Dermis microvascular lymphatic vessel endothelial cell (primary cell): ENCODE measurements around the gene MOGAT1. TPM values are rescaled to one million over a fixed set of nuclear protein-coding genes. Genes with fewer than 3 reads are reported as not detected.
"Not testable (repeated sequence)": the region's sequence is repeated elsewhere in the genome, so short reads cannot be mapped to it uniquely, and the experiment has no call there.

Source experiments
- DNase-seq, 2 donors: peaks; one replicate each; pipeline versions ENCODE4 v3.0.0 to v3.0.0-alpha.2; 2010; ENCODE audit warnings: low read depth in 2 of 2
- total RNA-seq: library from RNA; depleted of rRNA; stranded (reverse); fragments of >200 nt; gene quantifications from 2 replicates; pipeline ENCODE4 v1.2.1, GENCODE V29; 2014

The MOGAT1 gene
- total RNA-seq, 1 donor from 2014 or later, result not detected

GRCh38 chr2:222709191-222709891 lies 37.9 kb downstream of the MOGAT1 start:
- DNase-seq, result peak; percentile 74 to 91

GRCh38 chr2:222710736-222711135 lies 39.3 kb downstream of the MOGAT1 start:
- DNase-seq, result no peak

GRCh38 chr2:222711315-222711940 lies 40.0 kb downstream of the MOGAT1 start:
- no peak for DNase-seq

GRCh38 chr2:222713002-222713401 lies 41.5 kb downstream of the MOGAT1 start:
- DNase-seq, result no peak

GRCh38 chr2:222714361-222715241 lies 43.1 kb downstream of the MOGAT1 start:
- DNase-seq, result no peak

GRCh38 chr2:222715742-222716141 lies 44.3 kb downstream of the MOGAT1 start:
- no peak for DNase-seq

- not testable (repeated sequence) for DNase-seq
These were observed 48.3 kb downstream of the MOGAT1 start for GRCh38 chr2:222719787-222720186.

- not testable (repeated sequence) for DNase-seq
These were observed 50.1 kb downstream of the MOGAT1 start for GRCh38 chr2:222721597-222721996.

GRCh38 chr2:222722327-222722946 lies 51.0 kb downstream of the MOGAT1 start:
- DNase-seq, result no peak

- DNase-seq, result no peak
These were observed 52.8 kb downstream of the MOGAT1 start for GRCh38 chr2:222724208-222724607.

- no peak for DNase-seq
These were observed 57.2 kb downstream of the MOGAT1 start for GRCh38 chr2:222728621-222729020.

GRCh38 chr2:222730366-222730999 lies 59.0 kb downstream of the MOGAT1 start:
- no peak for DNase-seq

GRCh38 chr2:222731201-222731621 lies 59.8 kb downstream of the MOGAT1 start:
- DNase-seq, result peak in 1 of 2 donors; percentile 31

- DNase-seq, result peak in 1 of 2 donors; percentile 28
These were observed 61.2 kb downstream of the MOGAT1 start for GRCh38 chr2:222732489-222733178.

- no peak for DNase-seq
These were observed 62.0 kb downstream of the MOGAT1 start for GRCh38 chr2:222733470-222733845.

GRCh38 chr2:222733846-222734702 lies 62.6 kb downstream of the MOGAT1 start:
- DNase-seq, result peak in 1 of 2 donors; percentile 35

GRCh38 chr2:222734703-222735014 lies 63.2 kb downstream of the MOGAT1 start:
- no peak for DNase-seq

GRCh38 chr2:222736301-222736700 lies 64.8 kb downstream of the MOGAT1 start:
- DNase-seq, result peak in 1 of 2 donors; percentile 14

GRCh38 chr2:222736924-222737323 lies 65.5 kb downstream of the MOGAT1 start:
- DNase-seq, result no peak

- no peak for DNase-seq
These were observed 66.9 kb downstream of the MOGAT1 start for GRCh38 chr2:222738312-222738711.
